CD14-positive monocyte (primary cell): ENCODE results near the gene AVP. TPM values are rescaled to one million over a fixed set of nuclear protein-coding genes. Genes with fewer than 3 reads are reported as not detected.
A peak's percentile ranks its signal among the peaks of the same experiment; 100 is the strongest.

Experiments
- DNase-seq, 3 donors: peaks; one replicate each; pipeline ENCODE4 v3.0.0-alpha.2; 2011 to 2022
- H2AFZ ChIP-seq: 2 replicates; pipeline ENCODE4 v1.6.0; 2012; ENCODE audit warnings: mild to moderate bottlenecking, low read depth, low read length, inconsistent platforms; ENCODE audit not compliant: insufficient read depth, poor library complexity, severe bottlenecking
- H3K27ac ChIP-seq, 2 donors: 1 replicate in 1 of 2; 2 replicates in 1 of 2; pipeline ENCODE4 v1.5.1; 2012 to 2013; ENCODE audit warnings: low read length in 2 of 2, control low read depth in 1 of 2, inconsistent platforms in 1 of 2, low read depth in 1 of 2, mild to moderate bottlenecking in 1 of 2
- H3K27me3 ChIP-seq, 2 donors: one replicate each; pipeline versions ENCODE4 v1.6.0 to v1.6.1; 2011 to 2013; ENCODE audit warnings: low read length in 2 of 2; ENCODE audit not compliant: control insufficient read depth in 2 of 2, insufficient read depth in 2 of 2
- H3K36me3 ChIP-seq, 2 donors: replicated peaks in 1 of 2; 1 replicate in 1 of 2; 2 replicates in 1 of 2; pipeline versions ENCODE4 v1.5.1 to v1.6.1; 2012 to 2013; ENCODE audit warnings: low read length in 2 of 2, control low read depth in 1 of 2, inconsistent platforms in 1 of 2, mild to moderate bottlenecking in 1 of 2; ENCODE audit not compliant: insufficient read depth in 2 of 2, control insufficient read depth in 1 of 2
- H3K4me1 ChIP-seq, 2 donors: 1 replicate in 1 of 2; 2 replicates in 1 of 2; pipeline versions ENCODE4 v1.5.1 to v1.6.1; 2012 to 2013; ENCODE audit warnings: low read length in 2 of 2, control low read depth in 1 of 2, inconsistent platforms in 1 of 2, mild to moderate bottlenecking in 1 of 2, moderate library complexity in 1 of 2; ENCODE audit not compliant: insufficient read depth in 2 of 2, control insufficient read depth in 1 of 2
- H3K4me2 ChIP-seq: replicated peaks from 2 replicates; pipeline ENCODE3; 2012; ENCODE audit warnings: low read length, moderate library complexity, mild to moderate bottlenecking; ENCODE audit not compliant: poor library complexity, severe bottlenecking; ENCODE audit errors: extremely low read depth
- H3K4me3 ChIP-seq, 3 experiments: fragments of 200-600 bp in 1 of 3; sonication (generic) in 1 of 3; replicated peaks in 1 of 3; 1 replicate in 2 of 3; 2 replicates in 1 of 3; pipeline ENCODE4 v1.5.1; 2011 to 2013; ENCODE audit warnings: low read length in 3 of 3, mild to moderate bottlenecking in 3 of 3, control low read depth in 2 of 3, low read depth in 2 of 3, inconsistent platforms in 1 of 3, moderate library complexity in 1 of 3
- H3K79me2 ChIP-seq: 2 replicates; pipeline ENCODE4 v1.6.0; 2012; ENCODE audit warnings: mild to moderate bottlenecking, control low read depth, inconsistent platforms, low read length, moderate library complexity; ENCODE audit not compliant: insufficient read depth
- H3K9ac ChIP-seq: 2 replicates; pipeline ENCODE4 v1.6.0; 2017; ENCODE audit warnings: low read length, mild to moderate bottlenecking; ENCODE audit not compliant: insufficient read depth, poor library complexity, severe bottlenecking
- H3K9me3 ChIP-seq, 2 donors: replicated peaks in 1 of 2; 1 replicate in 1 of 2; 2 replicates in 1 of 2; pipeline versions ENCODE4 v1.5.1 to v1.6.1; 2012 to 2013; ENCODE audit warnings: low read length in 2 of 2, control low read depth in 1 of 2; ENCODE audit not compliant: control insufficient read depth in 1 of 2, insufficient read depth in 1 of 2
- H4K20me1 ChIP-seq: 2 replicates; pipeline ENCODE4 v1.6.0; 2012; ENCODE audit warnings: mild to moderate bottlenecking, low read length, control low read depth, moderate library complexity; ENCODE audit not compliant: insufficient read depth
- H3K27ac Mint-ChIP-seq, 7 donors: one replicate each; pipeline ENCODE4 v1.8.0; 2020; ENCODE audit warnings: mild to moderate bottlenecking in 7 of 7, mixed read lengths in 7 of 7, moderate library complexity in 6 of 7, inconsistent platforms in 2 of 7
- H3K27me3 Mint-ChIP-seq, 3 donors: one replicate each; pipeline ENCODE4 v1.8.0; 2021 to 2022; ENCODE audit warnings: low read depth in 3 of 3, mild to moderate bottlenecking in 3 of 3, mixed read lengths in 3 of 3, moderate library complexity in 3 of 3, inconsistent platforms in 1 of 3
- H3K36me3 Mint-ChIP-seq, 2 donors: one replicate each; pipeline ENCODE4 v1.8.0; 2020; ENCODE audit warnings: mixed read lengths in 2 of 2, inconsistent platforms in 1 of 2, mild to moderate bottlenecking in 1 of 2
- H3K4me1 Mint-ChIP-seq: one replicate; pipeline ENCODE4 v1.8.0; 2020; ENCODE audit warnings: mild to moderate bottlenecking, mixed read lengths
- H3K4me3 Mint-ChIP-seq, 2 donors: one replicate each; pipeline ENCODE4 v1.8.0; 2020; ENCODE audit warnings: mild to moderate bottlenecking in 2 of 2, mixed read lengths in 2 of 2, moderate library complexity in 1 of 2
- H3K9me3 Mint-ChIP-seq, 7 donors: one replicate each; pipeline ENCODE4 v1.8.0; 2020 to 2022; ENCODE audit warnings: mixed read lengths in 7 of 7, mild to moderate bottlenecking in 6 of 7, moderate library complexity in 6 of 7, inconsistent platforms in 2 of 7
- whole genome bisulfite sequencing: methylation state at CpG from one replicate; pipeline ENCODE4 v1.1.5; 2013; ENCODE audit warnings: missing lambda C conversion rate; ENCODE audit not compliant: insufficient coverage; 5-methylcytosine and 5-hydroxymethylcytosine counted together
- intact Hi-C, 2 donors: fragments of 100-400 bp; cut with micrococcal nuclease; formaldehyde crosslinking; loops; one replicate each; pipeline versions ENCODE4 v1.15.0 to v1.15.1; 2023
- polyA plus RNA-seq, 3 donors: library from polyadenylated mRNA; depleted of rRNA in 1 of 3; unstranded in 2 of 3; stranded (reverse) in 1 of 3; fragments of 300-500 nt in 2 of 3; fragments of >200 nt in 1 of 3; fragmentation: Illumina TruSeq in 2 of 3; gene quantifications; 1 replicate in 2 of 3; 2 replicates in 1 of 3; pipeline ENCODE4 v1.2.3, GENCODE V29; 2012 to 2021
- TF ChIP-seq, protein P1 (sequence below): fragments of 200-600 bp; IDR thresholded peaks from one replicate; pipeline ENCODE4 v1.8.0; 2022; ENCODE audit warnings: antibody characterized with exemption, mild to moderate bottlenecking

Gene AVP
- polyA plus RNA-seq, 3 donors: not detected

- TF ChIP-seq, protein P1, sequence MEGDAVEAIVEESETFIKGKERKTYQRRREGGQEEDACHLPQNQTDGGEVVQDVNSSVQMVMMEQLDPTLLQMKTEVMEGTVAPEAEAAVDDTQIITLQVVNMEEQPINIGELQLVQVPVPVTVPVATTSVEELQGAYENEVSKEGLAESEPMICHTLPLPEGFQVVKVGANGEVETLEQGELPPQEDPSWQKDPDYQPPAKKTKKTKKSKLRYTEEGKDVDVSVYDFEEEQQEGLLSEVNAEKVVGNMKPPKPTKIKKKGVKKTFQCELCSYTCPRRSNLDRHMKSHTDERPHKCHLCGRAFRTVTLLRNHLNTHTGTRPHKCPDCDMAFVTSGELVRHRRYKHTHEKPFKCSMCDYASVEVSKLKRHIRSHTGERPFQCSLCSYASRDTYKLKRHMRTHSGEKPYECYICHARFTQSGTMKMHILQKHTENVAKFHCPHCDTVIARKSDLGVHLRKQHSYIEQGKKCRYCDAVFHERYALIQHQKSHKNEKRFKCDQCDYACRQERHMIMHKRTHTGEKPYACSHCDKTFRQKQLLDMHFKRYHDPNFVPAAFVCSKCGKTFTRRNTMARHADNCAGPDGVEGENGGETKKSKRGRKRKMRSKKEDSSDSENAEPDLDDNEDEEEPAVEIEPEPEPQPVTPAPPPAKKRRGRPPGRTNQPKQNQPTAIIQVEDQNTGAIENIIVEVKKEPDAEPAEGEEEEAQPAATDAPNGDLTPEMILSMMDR: no peak
- intact Hi-C loops: loop anchor here in 1 of 2 donors (5.0 kb wide), 1 partner anchor 155 kb away; the partner anchor contains the start of gene DDRGK1
- Histone ChIP-seq H3K79me2 (peaks cover 7% of the 10 kb centered on the region), H3K9ac (no peak overlapping the region), H3K27ac (no peak overlapping the region), H3K27me3 (no peaks in the 10 kb centered on the region), H3K4me1 (peaks cover 16 to 26% of the 10 kb centered on the region in 2 donors), H3K4me3 (no peak overlapping the region), H3K9me3 (no peaks in the 10 kb centered on the region), H3K4me2 (no peak overlapping the region), H3K36me3 (peaks cover 20 to 34% of the 10 kb centered on the region in 2 donors), H4K20me1 (no peaks in the 10 kb centered on the region), H2AFZ (no peak overlapping the region)
- Mint-ChIP-seq H3K27ac (peak overlapping the region in 2 of 7 donors; percentile 57 to 63), H3K4me3 (peak overlapping the region in 1 of 2 donors; percentile 16), H3K9me3 (no peaks in the 10 kb centered on the region), H3K36me3 (peaks cover 27 to 29% of the 10 kb centered on the region in 2 donors), H3K27me3 (peaks cover 0 to 2% (median 1%) of the 10 kb centered on the region in 3 donors), H3K4me1 (peaks cover 19% of the 10 kb centered on the region)
- no peak for DNase-seq
- WGBS: 95% methylated on average over 9 of the region's 14 CpGs
Observed at GRCh38 chr20:3047486-3048419, 36.8 kb downstream of the AVP start.

DNA sequence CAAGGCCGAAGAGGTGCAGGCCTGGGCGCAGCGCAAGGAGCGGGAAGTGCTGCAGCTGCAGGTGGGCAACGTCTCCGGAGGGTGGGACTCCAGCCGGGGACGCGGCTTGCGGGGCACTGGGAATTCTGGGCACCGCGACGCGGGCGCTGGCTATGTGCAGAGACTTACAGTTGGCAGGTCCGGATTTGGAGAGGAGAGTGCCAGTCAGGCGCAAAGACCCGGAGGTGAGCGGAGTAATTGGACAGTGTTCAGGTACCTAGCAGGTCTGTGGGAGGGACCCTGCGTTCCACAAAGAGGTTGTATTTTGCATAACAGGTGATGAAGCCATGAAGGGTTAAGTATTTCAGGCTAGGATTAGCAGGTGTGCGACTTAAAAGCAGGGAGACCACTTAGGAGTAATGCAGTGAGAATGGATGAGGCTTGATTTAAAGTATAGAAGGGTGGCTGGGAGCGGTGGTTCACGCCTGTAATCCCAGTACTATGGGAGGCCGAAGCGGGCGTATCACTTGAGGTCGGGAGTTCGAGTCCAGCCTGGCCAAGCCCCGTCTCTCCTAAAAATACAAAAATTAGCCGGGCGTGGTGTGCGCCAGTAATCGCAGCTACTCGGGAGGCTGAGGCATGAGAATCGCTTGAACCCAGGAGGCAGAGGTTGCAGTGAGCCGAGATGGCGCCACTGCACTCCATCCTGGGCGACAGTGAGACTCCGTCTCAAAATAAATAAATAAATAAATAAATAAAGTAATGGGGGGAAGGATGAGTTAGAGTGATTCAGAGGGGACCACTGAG, 37.7 kb downstream of the AVP start:
- peak overlapping the region; percentile 99 for H2AFZ ChIP-seq
- peak overlapping the region in 5 of 7 donors; percentile 21 to 70 (median 35) for H3K27ac Mint-ChIP-seq
- H3K4me1 ChIP-seq: peaks cover 16 to 26% of the 10 kb centered on the region in 2 donors
- peaks cover 31 to 35% of the 10 kb centered on the region in 2 donors for H3K36me3 Mint-ChIP-seq
- no peaks in the 10 kb centered on the region for H4K20me1 ChIP-seq
- peaks cover 0 to 2% (median 1%) of the 10 kb centered on the region in 3 donors for H3K27me3 Mint-ChIP-seq
- peak overlapping the region; percentile 99 for H3K4me2 ChIP-seq
- H3K9ac ChIP-seq: peak overlapping the region; percentile 80
- no peaks in the 10 kb centered on the region for H3K9me3 Mint-ChIP-seq
- intact Hi-C loops: loop anchor here in 1 of 2 donors (5.0 kb wide), 1 partner anchor 155 kb away; the partner anchor contains the start of gene DDRGK1
- no peaks in the 10 kb centered on the region for H3K9me3 ChIP-seq
- H3K4me3 Mint-ChIP-seq: peak overlapping the region; percentile 80 to 87
- H3K4me3 ChIP-seq: peak overlapping the region; percentile 65 to 97 (median 88)
- H3K27me3 ChIP-seq: no peaks in the 10 kb centered on the region
- no peak for DNase-seq
- H3K27ac ChIP-seq: no peak overlapping the region
- H3K4me1 Mint-ChIP-seq: peaks cover 19% of the 10 kb centered on the region
- TF ChIP-seq, protein P1: no peak
- WGBS: 47% methylated on average over 35 of the region's 39 CpGs
- peaks cover 20 to 38% of the 10 kb centered on the region in 2 donors for H3K36me3 ChIP-seq
- H3K79me2 ChIP-seq: peaks cover 7% of the 10 kb centered on the region
